PC-9 (cell line): ENCODE measurements around the gene CDK5RAP2. TPM values are rescaled to one million over a fixed set of nuclear protein-coding genes. Genes with fewer than 3 reads are reported as not detected.

ENCODE experiments used
- BruUV-seq: library from RNA; stranded (reverse); fragments of 400-500 nt; replicated peaks from 2 replicates; lab custom pipeline; 2021; lab: Mats Ljungman, UMichigan
- CTCF ChIA-PET: fragments of 300-600 bp; sonication (Branson Sonifier 250); formaldehyde crosslinking; loops from one replicate; lab custom pipeline; 2022; ENCODE audit warnings: antibody characterized with exemption; lab: Charles Lee
- POLR2A ChIA-PET: fragments of 300-600 bp; sonication (Branson Sonifier 250); formaldehyde crosslinking; loops from one replicate; lab custom pipeline; 2022; ENCODE audit warnings: antibody characterized with exemption; ENCODE audit not compliant: unreplicated experiment; lab: Charles Lee
- DNase-seq, 2 experiments: peaks; one replicate each; pipeline versions ENCODE4 v3.0.0 to v3.0.0-alpha.2; 2015 to 2022; ENCODE audit warnings: mixed read lengths in 1 of 2
- H2AFZ ChIP-seq: fragments of 200-600 bp; sonication (generic); 2 replicates; pipeline ENCODE4 v1.8.1; 2017; ENCODE audit warnings: antibody characterized with exemption
- H3F3A ChIP-seq: fragments of 200-600 bp; sonication (generic); 2 replicates; pipeline ENCODE4 v1.8.1; 2017; ENCODE audit warnings: antibody characterized with exemption, mild to moderate bottlenecking, low read depth; ENCODE audit not compliant: insufficient read depth
- H3K27ac ChIP-seq: fragments of 200-600 bp; sonication (generic); 2 replicates; pipeline ENCODE4 v1.6.1; 2016; ENCODE audit warnings: mixed run types
- H3K27me3 ChIP-seq: fragments of 200-600 bp; sonication (generic); 2 replicates; pipeline ENCODE4 v1.6.1; 2016; ENCODE audit warnings: low read depth, mixed run types; ENCODE audit not compliant: insufficient read depth
- H3K36me3 ChIP-seq: fragments of 200-600 bp; sonication (generic); 2 replicates; pipeline ENCODE4 v1.6.1; 2016; ENCODE audit warnings: low read depth, mixed run types
- H3K4me1 ChIP-seq: fragments of 200-600 bp; sonication (generic); replicated peaks from 2 replicates; pipeline ENCODE4 v1.6.1; 2016; ENCODE audit warnings: mixed run types; ENCODE audit not compliant: insufficient read depth
- H3K4me2 ChIP-seq: fragments of 200-600 bp; sonication (generic); 2 replicates; pipeline ENCODE4 v1.6.1; 2017; ENCODE audit warnings: mixed run types
- H3K4me3 ChIP-seq: fragments of 200-600 bp; sonication (generic); 2 replicates; pipeline ENCODE4 v1.6.1; 2016; ENCODE audit warnings: mixed run types
- H3K79me2 ChIP-seq: fragments of 200-600 bp; sonication (generic); 2 replicates; pipeline ENCODE4 v1.6.1; 2017; ENCODE audit warnings: low read depth, mixed run types
- H3K9me2 ChIP-seq: fragments of 200-600 bp; sonication (generic); 2 replicates; pipeline ENCODE4 v1.8.1; 2017; ENCODE audit warnings: mild to moderate bottlenecking; ENCODE audit not compliant: insufficient read depth
- H3K9me3 ChIP-seq: fragments of 200-600 bp; sonication (generic); 2 replicates; pipeline ENCODE4 v1.8.1; 2016; ENCODE audit warnings: low read depth; ENCODE audit not compliant: insufficient read depth
- H4K20me1 ChIP-seq: fragments of 200-600 bp; sonication (generic); 2 replicates; pipeline ENCODE4 v1.8.1; 2017; ENCODE audit not compliant: insufficient read depth
- EZH2 ChIP-seq: fragments of 200-600 bp; sonication (generic); IDR thresholded peaks from 2 replicates; pipeline ENCODE4 v1.8.0; 2017; ENCODE audit warnings: antibody characterized with exemption, low read depth
- intact Hi-C: fragments of 100-400 bp; cut with micrococcal nuclease; formaldehyde crosslinking; loops from one replicate; pipeline ENCODE4 v1.10.0; 2022; ENCODE audit not compliant: unreplicated experiment
- total RNA-seq: library from RNA; stranded (reverse); gene quantifications from 2 replicates; pipeline ENCODE4 v1.2.3, GENCODE V29; 2021
- TF ChIP-seq, protein P1 (sequence below): fragments of 200-600 bp; sonication (generic); conservative IDR thresholded peaks from 2 replicates; pipeline ENCODE4 v1.6.1; 2017; ENCODE audit warnings: mixed run types, antibody characterized with exemption, mild to moderate bottlenecking, moderate library complexity

The CDK5RAP2 gene
- total RNA-seq, 1 experiment from 2014 or later: 113 TPM

GRCh38 chr9:120541921-120542320 is 38.0 kb downstream of the CDK5RAP2 start:
- H3K27me3 ChIP-seq: no peaks in the 10 kb centered on the region
- BruUV-seq: no TSS peak
- ChIA-PET CTCF (no interaction called here), POLR2A (no interaction called here)
- H3F3A ChIP-seq: no peaks in the 10 kb centered on the region
- no peak overlapping the region for H2AFZ ChIP-seq
- no peaks in the 10 kb centered on the region for H3K9me2 ChIP-seq
- TF ChIP-seq, protein P1, sequence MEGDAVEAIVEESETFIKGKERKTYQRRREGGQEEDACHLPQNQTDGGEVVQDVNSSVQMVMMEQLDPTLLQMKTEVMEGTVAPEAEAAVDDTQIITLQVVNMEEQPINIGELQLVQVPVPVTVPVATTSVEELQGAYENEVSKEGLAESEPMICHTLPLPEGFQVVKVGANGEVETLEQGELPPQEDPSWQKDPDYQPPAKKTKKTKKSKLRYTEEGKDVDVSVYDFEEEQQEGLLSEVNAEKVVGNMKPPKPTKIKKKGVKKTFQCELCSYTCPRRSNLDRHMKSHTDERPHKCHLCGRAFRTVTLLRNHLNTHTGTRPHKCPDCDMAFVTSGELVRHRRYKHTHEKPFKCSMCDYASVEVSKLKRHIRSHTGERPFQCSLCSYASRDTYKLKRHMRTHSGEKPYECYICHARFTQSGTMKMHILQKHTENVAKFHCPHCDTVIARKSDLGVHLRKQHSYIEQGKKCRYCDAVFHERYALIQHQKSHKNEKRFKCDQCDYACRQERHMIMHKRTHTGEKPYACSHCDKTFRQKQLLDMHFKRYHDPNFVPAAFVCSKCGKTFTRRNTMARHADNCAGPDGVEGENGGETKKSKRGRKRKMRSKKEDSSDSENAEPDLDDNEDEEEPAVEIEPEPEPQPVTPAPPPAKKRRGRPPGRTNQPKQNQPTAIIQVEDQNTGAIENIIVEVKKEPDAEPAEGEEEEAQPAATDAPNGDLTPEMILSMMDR: no peak
- TF ChIP-seq EZH2: no peak
- H3K36me3 ChIP-seq: 0 out of 2 replicates have a peak, but pooled peaks cover 5% of the 10 kb centered on the region
- H3K4me2 ChIP-seq: no peak overlapping the region
- H4K20me1 ChIP-seq: no peaks in the 10 kb centered on the region
- H3K9me3 ChIP-seq: no peaks in the 10 kb centered on the region
- H3K4me1 ChIP-seq: no peaks in the 10 kb centered on the region
- intact Hi-C loops: no loop called here
- no peaks in the 10 kb centered on the region for H3K79me2 ChIP-seq
- H3K27ac ChIP-seq: no peak overlapping the region
- H3K4me3 ChIP-seq: no peak overlapping the region
- no peak for DNase-seq

DNA sequence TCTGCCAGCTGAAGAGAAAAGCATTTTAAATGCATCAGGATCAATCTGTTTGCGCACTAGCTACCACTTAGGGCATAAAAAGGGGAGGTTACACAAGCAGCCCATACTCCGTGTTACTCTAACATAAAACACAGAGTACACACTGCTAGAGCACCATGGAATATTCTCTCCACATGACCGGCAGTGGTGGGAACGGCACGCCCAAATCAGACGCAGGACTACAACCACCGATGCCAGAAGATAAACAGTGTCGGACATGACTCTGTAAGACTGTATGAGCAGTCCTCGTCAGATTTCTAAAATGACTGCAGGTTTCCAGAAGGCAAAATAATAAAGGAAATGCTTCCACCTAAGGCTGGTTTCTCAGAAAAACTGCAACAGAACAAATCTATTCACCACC is 40.0 kb downstream of the CDK5RAP2 start:
- H2AFZ ChIP-seq: no peak overlapping the region
- CTCF ChIA-PET: no interaction called here
- no peaks in the 10 kb centered on the region; the same call in 1 of the 2 replicates for H4K20me1 ChIP-seq
- POLR2A ChIA-PET: interaction anchor here (0.7 kb wide), 1 partner anchor 20 kb away, joined by 6 read pairs; no protein-coding TSS in a partner anchor
- H3K27ac ChIP-seq: no peak overlapping the region
- no peaks in the 10 kb centered on the region for H3F3A ChIP-seq
- H3K4me3 ChIP-seq: no peak overlapping the region
- TF ChIP-seq, protein P1: no peak
- no peak for TF ChIP-seq EZH2
- 0 out of 2 replicates have a peak, but pooled peaks cover 16% of the 10 kb centered on the region for H3K36me3 ChIP-seq
- H3K4me1 ChIP-seq: no peaks in the 10 kb centered on the region
- H3K27me3 ChIP-seq: no peaks in the 10 kb centered on the region
- no peak for DNase-seq
- no peaks in the 10 kb centered on the region for H3K9me2 ChIP-seq
- intact Hi-C loops: no loop called here
- BruUV-seq: no TSS peak
- H3K4me2 ChIP-seq: no peak overlapping the region
- no peaks in the 10 kb centered on the region for H3K9me3 ChIP-seq
- H3K79me2 ChIP-seq: no peaks in the 10 kb centered on the region

DNA sequence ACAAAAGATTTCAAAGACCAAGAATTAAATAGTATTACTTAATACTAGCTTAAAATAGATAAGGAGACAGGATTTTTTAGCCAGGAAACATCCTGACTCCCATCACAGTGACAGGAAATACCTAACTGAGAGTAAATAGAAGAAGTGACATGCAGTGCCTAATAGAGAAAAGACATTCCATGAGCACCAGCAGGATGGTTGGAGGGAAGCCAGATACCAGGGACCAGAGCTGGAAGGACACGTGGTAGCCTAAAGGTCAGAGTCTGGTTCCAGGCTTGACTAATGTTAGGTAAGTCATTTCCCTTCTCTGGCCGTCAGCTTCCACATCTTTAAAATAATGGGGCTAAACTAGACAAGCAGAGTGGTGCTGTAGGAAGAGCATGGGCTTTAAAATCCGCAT is 41.6 kb downstream of the CDK5RAP2 start:
- CTCF ChIA-PET: no interaction called here
- no peaks in the 10 kb centered on the region for H3K27me3 ChIP-seq

More for the DNA sequence above, 41.6 kb downstream of the CDK5RAP2 start:
- intact Hi-C loops: no loop called here
- Histone ChIP-seq H3K4me3 (no peak overlapping the region), H3K27ac (no peak overlapping the region), H4K20me1 (no peaks in the 10 kb centered on the region; the same call in 1 of the 2 replicates), H3F3A (no peaks in the 10 kb centered on the region), H3K79me2 (no peaks in the 10 kb centered on the region), H3K36me3 (0 out of 2 replicates have a peak, but pooled peaks cover 16% of the 10 kb centered on the region), H3K9me3 (no peaks in the 10 kb centered on the region), H3K4me1 (0 out of 2 replicates have a peak, but pooled peaks cover under 1% of the 10 kb centered on the region), H2AFZ (no peak overlapping the region), H3K4me2 (no peak overlapping the region), H3K9me2 (no peaks in the 10 kb centered on the region)
- POLR2A ChIA-PET: no interaction called here
- no peak for TF ChIP-seq EZH2
- TF ChIP-seq, protein P1: no peak
- no peak for DNase-seq
- no TSS peak for BruUV-seq
